Activated naive CD8-positive, alpha-beta T cell (primary cell): ENCODE results near the gene MUCL3.

Experiments used
- H3K27ac Mint-ChIP-seq: one replicate; pipeline ENCODE4 v1.8.0; 2021; ENCODE audit warnings: mixed read lengths
- H3K27me3 Mint-ChIP-seq: one replicate; pipeline ENCODE4 v1.8.0; 2021; ENCODE audit warnings: mixed read lengths
- H3K36me3 Mint-ChIP-seq: one replicate; pipeline ENCODE4 v1.8.0; 2021; ENCODE audit warnings: mixed read lengths
- H3K4me1 Mint-ChIP-seq: one replicate; pipeline ENCODE4 v1.8.0; 2021; ENCODE audit warnings: low read depth, mixed read lengths
- H3K4me3 Mint-ChIP-seq: one replicate; pipeline ENCODE4 v1.8.0; 2021; ENCODE audit warnings: mild to moderate bottlenecking, mixed read lengths
- H3K9me3 Mint-ChIP-seq: one replicate; pipeline ENCODE4 v1.8.0; 2021; ENCODE audit warnings: low read depth, mixed read lengths

Gene MUCL3, protein sequence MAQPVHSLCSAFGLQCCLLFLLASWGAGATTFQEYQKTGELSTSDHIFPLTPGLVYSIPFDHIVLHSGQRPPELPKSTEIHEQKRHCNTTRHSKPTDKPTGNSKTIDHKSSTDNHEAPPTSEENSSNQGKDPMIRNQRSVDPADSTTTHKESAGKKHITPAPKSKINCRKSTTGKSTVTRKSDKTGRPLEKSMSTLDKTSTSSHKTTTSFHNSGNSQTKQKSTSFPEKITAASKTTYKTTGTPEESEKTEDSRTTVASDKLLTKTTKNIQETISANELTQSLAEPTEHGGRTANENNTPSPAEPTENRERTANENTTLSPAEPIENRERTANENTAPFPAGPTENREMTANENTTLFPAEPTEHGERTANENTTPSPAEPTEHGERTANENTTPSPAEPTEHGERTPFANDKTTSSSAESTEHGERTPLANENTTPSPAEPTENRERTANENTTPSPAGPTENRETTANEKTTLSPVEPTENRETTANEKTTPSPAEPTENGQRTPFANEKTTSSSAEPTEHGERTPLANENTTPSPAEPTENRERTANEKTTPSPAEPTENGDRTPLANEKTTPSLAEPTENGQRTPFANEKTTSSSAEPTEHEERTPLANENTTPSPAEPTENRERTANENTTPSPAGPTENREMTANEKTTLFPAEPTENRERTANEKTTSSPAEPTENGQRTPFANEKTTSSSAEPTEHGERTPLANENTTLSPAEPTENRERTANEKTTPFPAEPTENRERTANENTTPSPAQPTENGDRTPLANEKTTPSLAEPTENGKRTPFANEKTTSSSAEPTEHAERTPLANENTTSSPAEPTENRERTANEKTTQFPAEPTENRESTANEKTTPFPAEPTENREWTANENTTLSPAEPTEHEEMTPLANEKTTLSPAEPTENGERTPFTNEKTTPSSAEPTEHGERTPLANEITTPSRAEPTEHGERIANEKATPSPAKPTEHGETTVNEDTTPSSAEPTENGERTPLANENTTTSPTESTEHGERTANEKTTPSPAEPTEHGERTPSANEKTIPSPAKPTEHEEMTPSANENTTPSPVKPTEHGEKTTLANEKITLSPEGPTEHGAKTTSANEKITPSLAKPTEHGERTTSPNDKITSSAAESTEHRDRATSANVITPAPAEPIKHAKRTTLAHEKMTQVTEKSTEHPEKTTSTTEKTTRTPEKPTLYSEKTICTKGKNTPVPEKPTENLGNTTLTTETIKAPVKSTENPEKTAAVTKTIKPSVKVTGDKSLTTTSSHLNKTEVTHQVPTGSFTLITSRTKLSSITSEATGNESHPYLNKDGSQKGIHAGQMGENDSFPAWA (N-terminal part only)

DNA sequence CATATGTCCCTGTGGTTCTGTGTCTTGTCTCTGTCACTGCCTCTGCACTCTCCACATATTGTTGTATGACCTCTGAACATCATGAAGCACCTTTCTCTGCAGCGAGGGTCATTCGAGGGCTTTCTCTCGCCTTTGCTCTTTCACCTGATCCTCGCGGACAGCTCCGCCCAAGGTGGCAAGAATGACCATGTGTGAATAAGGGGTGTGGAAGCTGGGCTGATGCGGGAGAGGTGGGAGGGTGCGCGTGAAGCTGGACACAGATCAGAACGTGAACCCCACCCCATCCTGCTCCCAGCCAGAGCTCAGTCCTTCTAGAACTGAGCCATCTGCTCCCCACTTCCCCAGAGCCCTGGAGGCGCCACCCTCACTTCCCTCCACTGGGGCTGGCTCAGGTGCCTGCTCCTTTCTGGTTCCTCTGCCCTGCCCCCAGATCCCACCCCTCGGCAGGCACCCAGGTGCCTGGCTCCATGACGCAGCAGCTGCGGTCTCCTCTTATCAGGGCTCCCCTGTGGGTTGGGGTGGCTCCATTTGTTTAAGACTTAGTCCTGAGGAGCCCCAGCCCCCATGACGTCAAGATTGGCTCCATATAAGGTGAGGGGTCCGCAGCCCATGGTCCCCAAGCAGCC lies at the start of gene MUCL3:
MUCL3 (plus strand) TSS at position 613 of the 626 bp plus-strand sequence. CDS start 27 bp downstream, outside the sequence.
- Mint-ChIP-seq H3K9me3 (no peaks in the 10 kb centered on the region), H3K27me3 (peaks cover 30% of the 10 kb centered on the region), H3K36me3 (no peaks in the 10 kb centered on the region), H3K4me1 (no peaks in the 10 kb centered on the region), H3K4me3 (no peak within 1 kb of the TSS), H3K27ac (no peak within 1 kb of the TSS)

DNA sequence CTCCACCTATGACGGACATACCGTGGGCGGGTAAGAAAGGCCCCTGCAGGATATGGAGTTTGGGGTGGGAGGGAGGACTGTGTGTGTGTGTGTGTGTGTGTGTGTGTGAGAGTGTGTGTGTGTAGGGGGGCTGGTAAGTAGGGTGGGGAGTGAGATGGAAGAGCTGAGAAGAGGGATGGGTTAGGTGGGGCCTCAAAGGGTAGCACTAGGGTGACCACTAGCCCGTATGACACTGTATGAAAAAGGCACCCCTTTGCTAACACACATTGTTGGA lies 49.4 kb upstream of the MUCL3 start:
- Mint-ChIP-seq H3K27me3 (no peaks in the 10 kb centered on the region), H3K36me3 (peaks cover 12% of the 10 kb centered on the region), H3K4me3 (no peak overlapping the region), H3K9me3 (no peaks in the 10 kb centered on the region), H3K4me1 (peaks cover 7% of the 10 kb centered on the region), H3K27ac (no peak overlapping the region)

DNA sequence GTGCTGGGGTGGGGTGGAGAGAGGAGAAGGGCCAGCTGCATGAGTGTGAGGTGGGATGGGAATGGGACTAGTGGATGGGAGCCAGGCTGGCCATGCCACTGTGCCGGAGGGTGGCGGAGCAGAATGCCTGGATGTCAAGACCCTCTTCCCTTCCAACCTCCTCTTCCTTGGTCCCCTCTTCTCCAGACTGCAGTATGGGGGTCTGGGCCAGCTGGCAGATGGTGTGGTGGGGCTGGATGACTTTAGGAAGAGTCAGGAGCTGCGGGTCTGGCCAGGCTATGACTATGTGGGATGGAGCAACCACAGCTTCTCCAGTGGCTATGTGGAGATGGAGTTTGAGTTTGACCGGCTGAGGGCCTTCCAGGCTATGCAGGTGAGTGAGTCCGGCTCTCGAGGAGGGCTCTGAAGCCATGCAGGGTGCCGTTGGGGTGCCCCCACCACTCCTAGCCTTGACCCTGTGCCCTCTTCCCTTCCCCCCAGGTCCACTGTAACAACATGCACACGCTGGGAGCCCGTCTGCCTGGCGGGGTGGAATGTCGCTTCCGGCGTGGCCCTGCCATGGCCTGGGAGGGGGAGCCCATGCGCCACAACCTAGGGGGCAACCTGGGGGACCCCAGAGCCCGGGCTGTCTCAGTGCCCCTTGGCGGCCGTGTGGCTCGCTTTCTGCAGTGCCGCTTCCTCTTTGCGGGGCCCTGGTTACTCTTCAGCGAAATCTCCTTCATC lies 48.8 kb upstream of the MUCL3 start:
- Mint-ChIP-seq H3K27me3 (no peaks in the 10 kb centered on the region), H3K36me3 (peaks cover 12% of the 10 kb centered on the region), H3K9me3 (no peaks in the 10 kb centered on the region), H3K4me1 (peaks cover 2% of the 10 kb centered on the region), H3K4me3 (no peak overlapping the region), H3K27ac (no peak overlapping the region)

DNA sequence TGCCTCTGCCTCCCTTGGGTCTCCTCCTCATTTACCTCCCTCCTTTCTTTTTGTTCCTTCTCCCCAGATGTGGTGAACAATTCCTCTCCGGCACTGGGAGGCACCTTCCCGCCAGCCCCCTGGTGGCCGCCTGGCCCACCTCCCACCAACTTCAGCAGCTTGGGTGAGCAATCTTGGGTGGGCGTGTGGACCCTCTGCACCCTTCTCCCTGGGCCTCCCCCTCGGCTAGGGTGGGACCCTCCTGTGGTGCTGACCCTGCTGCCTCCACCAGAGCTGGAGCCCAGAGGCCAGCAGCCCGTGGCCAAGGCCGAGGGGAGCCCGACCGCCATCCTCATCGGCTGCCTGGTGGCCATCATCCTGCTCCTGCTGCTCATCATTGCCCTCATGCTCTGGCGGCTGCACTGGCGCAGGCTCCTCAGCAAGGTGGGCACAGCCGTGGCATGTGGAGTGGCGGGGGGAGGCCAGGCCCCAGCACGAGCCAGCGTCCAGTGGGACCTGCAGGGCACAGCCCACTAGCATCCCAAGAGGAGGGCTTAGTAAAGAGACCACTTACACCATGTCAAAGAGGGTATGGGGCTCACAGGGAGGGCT lies 47.7 kb upstream of the MUCL3 start:
- peaks cover 2% of the 10 kb centered on the region for H3K4me1 Mint-ChIP-seq
- peaks cover 13% of the 10 kb centered on the region for H3K36me3 Mint-ChIP-seq
- H3K4me3 Mint-ChIP-seq: no peak overlapping the region
- H3K27me3 Mint-ChIP-seq: no peaks in the 10 kb centered on the region
- H3K27ac Mint-ChIP-seq: no peak overlapping the region
- no peaks in the 10 kb centered on the region for H3K9me3 Mint-ChIP-seq

DNA sequence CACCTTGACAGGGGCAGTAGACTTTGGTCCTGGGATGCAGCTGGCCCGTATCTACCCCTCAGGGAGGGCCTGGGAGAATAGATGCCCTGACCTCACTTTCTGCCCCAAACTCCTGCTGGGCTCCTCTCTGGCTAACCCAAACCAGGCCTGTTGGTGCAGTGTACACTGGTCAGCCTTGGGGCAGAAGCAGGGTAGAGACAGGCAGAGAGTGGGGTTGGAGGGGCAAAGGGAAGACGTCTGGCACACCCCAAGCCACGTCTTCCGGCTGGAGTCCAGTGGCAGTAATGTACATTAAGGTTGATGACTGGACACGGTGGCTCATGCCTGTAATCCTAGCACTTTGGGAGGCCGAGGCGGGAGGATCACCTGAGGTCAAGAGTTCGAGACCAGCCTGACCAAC lies 47.1 kb upstream of the MUCL3 start:
- Mint-ChIP-seq H3K27ac (no peak overlapping the region), H3K4me1 (peaks cover 2% of the 10 kb centered on the region), H3K36me3 (peaks cover 13% of the 10 kb centered on the region), H3K4me3 (no peak overlapping the region), H3K9me3 (no peaks in the 10 kb centered on the region), H3K27me3 (no peaks in the 10 kb centered on the region)

DNA sequence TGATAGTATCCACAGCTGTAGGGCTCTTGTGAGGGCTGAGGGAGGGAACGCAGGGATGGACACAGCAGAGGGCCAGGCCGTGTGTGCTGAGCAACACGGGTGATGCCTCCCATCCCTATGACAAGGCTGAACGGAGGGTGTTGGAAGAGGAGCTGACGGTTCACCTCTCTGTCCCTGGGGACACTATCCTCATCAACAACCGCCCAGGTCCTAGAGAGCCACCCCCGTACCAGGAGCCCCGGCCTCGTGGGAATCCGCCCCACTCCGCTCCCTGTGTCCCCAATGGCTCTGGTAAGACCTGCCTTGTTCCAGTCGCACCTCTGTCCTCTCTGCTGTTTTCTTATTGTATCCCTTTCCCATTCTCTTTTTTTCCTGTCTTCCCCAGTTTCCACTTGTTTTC lies 46.4 kb upstream of the MUCL3 start:
- no peaks in the 10 kb centered on the region for H3K9me3 Mint-ChIP-seq
- no peak overlapping the region for H3K4me3 Mint-ChIP-seq
- peaks cover 2% of the 10 kb centered on the region for H3K4me1 Mint-ChIP-seq

DNA sequence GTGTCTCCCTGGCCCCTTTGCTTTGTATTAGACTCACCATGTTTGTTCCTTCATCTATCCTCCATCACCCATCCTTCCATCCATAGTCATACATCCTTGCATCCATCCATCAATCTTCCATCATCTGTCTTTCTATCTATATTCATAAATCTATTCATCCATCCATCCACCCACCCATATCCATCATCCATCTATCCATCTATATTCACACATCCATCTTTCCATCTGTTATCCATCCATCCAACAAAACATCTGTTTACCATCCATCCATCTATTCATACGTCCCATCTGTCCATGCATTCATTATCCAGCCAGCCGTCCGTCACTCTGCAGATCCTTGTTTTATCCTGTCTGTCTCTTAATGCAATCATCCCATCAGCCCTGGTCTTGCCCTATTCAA lies 45.8 kb upstream of the MUCL3 start:
- Mint-ChIP-seq H3K27me3 (no peaks in the 10 kb centered on the region), H3K36me3 (peaks cover 13% of the 10 kb centered on the region), H3K4me1 (no peaks in the 10 kb centered on the region), H3K4me3 (no peak overlapping the region), H3K9me3 (no peaks in the 10 kb centered on the region), H3K27ac (no peak overlapping the region)

More for the DNA sequence above, 46.4 kb upstream of the MUCL3 start:
- Mint-ChIP-seq H3K27ac (no peak overlapping the region), H3K27me3 (no peaks in the 10 kb centered on the region), H3K36me3 (peaks cover 13% of the 10 kb centered on the region)

DNA sequence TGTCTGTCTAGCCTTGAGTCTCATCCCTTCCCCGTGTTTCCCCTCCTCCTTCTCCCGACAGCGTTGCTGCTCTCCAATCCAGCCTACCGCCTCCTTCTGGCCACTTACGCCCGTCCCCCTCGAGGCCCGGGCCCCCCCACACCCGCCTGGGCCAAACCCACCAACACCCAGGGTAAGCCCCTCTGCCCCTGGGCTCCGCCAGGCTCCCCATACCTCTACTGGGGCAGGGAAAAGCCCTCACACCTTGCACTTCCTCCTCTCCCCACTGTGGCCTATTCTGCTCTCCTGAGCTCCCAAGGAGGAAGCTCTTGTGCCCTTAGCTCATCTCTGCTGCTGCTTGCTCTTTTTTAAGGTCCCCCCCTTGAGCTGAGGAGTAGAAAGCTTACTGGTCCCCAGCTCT lies 45.4 kb upstream of the MUCL3 start:
- Mint-ChIP-seq H3K9me3 (no peaks in the 10 kb centered on the region), H3K4me1 (no peaks in the 10 kb centered on the region), H3K36me3 (peaks cover 13% of the 10 kb centered on the region), H3K27me3 (no peaks in the 10 kb centered on the region), H3K27ac (no peak overlapping the region), H3K4me3 (no peak overlapping the region)

DNA sequence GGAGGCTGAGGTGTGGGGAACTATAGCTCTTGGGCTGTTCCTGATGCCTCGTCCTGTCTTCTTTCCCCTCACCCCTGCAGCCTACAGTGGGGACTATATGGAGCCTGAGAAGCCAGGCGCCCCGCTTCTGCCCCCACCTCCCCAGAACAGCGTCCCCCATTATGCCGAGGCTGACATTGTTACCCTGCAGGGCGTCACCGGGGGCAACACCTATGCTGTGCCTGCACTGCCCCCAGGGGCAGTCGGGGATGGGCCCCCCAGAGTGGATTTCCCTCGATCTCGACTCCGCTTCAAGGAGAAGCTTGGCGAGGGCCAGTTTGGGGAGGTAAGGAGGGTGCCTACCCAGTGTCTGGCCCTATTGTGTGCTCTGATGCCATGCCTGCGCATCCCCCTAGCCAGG lies 44.2 kb upstream of the MUCL3 start:
- no peaks in the 10 kb centered on the region for H3K9me3 Mint-ChIP-seq
- H3K4me3 Mint-ChIP-seq: no peak overlapping the region
- no peak overlapping the region for H3K27ac Mint-ChIP-seq
- H3K36me3 Mint-ChIP-seq: peaks cover 13% of the 10 kb centered on the region
- H3K4me1 Mint-ChIP-seq: no peaks in the 10 kb centered on the region
- H3K27me3 Mint-ChIP-seq: no peaks in the 10 kb centered on the region

DNA sequence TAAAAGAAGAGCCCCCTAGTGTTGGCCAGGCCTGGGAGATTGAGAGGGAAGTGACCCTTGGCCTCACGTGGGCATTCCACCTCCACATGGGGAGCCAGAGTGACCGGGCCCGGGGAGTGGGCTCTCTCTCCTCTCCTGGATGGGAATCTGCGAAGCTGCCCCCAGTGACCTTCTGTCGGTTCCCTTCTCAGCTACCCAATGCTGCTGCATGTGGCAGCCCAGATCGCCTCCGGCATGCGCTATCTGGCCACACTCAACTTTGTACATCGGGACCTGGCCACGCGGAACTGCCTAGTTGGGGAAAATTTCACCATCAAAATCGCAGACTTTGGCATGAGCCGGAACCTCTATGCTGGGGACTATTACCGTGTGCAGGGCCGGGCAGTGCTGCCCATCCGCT lies 42.9 kb upstream of the MUCL3 start:
- Mint-ChIP-seq H3K9me3 (no peaks in the 10 kb centered on the region), H3K4me3 (no peak overlapping the region), H3K36me3 (peaks cover 9% of the 10 kb centered on the region), H3K27me3 (no peaks in the 10 kb centered on the region), H3K4me1 (no peaks in the 10 kb centered on the region), H3K27ac (no peak overlapping the region)

DNA sequence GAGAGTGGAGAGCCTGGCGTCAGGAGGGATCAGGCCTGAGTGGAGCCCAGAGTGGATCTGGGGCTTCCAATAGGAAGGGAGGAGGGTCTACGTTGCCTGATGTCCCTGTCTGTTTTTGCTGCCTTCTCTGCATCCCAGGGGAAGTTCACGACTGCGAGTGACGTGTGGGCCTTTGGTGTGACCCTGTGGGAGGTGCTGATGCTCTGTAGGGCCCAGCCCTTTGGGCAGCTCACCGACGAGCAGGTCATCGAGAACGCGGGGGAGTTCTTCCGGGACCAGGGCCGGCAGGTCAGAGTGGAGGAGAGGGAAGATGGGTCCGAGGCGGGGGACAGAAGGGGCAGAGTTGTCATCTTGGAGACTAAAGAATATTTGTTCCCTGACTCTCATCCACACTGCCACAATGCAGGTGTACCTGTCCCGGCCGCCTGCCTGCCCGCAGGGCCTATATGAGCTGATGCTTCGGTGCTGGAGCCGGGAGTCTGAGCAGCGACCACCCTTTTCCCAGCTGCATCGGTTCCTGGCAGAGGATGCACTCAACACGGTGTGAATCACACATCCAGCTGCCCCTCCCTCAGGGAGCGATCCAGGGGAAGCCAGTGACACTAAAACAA lies 41.9 kb upstream of the MUCL3 start:
- no peak overlapping the region for H3K4me3 Mint-ChIP-seq
- peaks cover 9% of the 10 kb centered on the region for H3K36me3 Mint-ChIP-seq
- no peaks in the 10 kb centered on the region for H3K4me1 Mint-ChIP-seq
- H3K27me3 Mint-ChIP-seq: no peaks in the 10 kb centered on the region
- no peak overlapping the region for H3K27ac Mint-ChIP-seq
- H3K9me3 Mint-ChIP-seq: no peaks in the 10 kb centered on the region

DNA sequence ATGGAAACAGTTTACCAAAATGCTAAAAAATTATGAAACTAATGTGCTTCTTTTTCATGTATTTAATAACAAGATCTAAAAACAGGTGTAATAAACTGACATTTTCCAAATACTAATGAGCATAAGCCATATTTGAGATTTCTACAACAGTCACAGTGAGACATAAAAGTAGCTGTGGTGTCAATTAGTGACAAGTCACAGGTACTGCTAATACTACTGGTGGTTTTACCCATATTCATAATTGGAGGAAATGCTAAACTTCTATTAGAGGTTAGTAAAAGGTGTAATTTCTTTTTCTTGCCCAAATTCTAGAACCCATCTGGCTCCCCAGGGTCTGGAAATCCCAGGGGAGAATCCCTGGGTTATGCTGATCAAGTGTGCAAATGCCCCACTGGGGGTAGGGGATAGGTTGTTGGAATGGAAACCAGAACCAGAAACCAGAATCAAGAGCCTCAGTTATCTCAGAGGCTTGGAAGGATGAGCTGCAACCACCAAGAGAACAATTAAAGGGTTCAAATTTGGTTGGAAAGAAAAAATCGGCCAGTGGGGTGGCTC lies 39.8 kb upstream of the MUCL3 start:
- H3K27ac Mint-ChIP-seq: no peak overlapping the region
- H3K36me3 Mint-ChIP-seq: peaks cover 4% of the 10 kb centered on the region
- no peaks in the 10 kb centered on the region for H3K4me1 Mint-ChIP-seq
- H3K27me3 Mint-ChIP-seq: no peaks in the 10 kb centered on the region
- no peaks in the 10 kb centered on the region for H3K9me3 Mint-ChIP-seq
- H3K4me3 Mint-ChIP-seq: no peak overlapping the region

DNA sequence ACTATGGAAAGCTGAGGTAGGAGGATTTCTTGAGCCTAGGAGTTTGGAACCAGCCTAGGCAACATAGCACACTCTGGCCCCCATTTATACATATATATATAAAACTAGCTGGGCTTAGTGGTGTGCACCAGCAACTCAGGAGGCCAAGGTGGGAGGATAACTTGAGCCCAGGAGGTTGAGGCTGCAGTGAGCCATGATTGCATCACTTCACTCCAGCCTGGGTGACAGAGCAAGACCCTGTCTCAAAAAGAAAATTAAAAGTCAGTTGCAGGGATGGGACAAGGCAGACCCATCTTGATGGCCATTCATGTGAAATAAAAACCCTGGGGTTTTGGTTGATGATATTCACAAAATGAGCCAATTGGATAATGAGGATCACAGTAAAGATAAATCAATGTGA lies 39.3 kb upstream of the MUCL3 start:
- no peaks in the 10 kb centered on the region for H3K27me3 Mint-ChIP-seq
- H3K4me1 Mint-ChIP-seq: no peaks in the 10 kb centered on the region
- no peaks in the 10 kb centered on the region for H3K9me3 Mint-ChIP-seq
- H3K4me3 Mint-ChIP-seq: no peak overlapping the region
- no peak overlapping the region for H3K27ac Mint-ChIP-seq
- peaks cover 4% of the 10 kb centered on the region for H3K36me3 Mint-ChIP-seq
